SK-N-SH treated with all-trans-retinoic acid at 6 μM for 48 hours (cell line): Measurements from ENCODE around the gene SEMA3G.

ENCODE experiments used
- ATAC-seq: fragments of 200-7000 bp; cut with Tn5 transposase; 3 replicates; pipeline ENCODE4 v1.9.1; 2020; ENCODE audit warnings: mild to moderate bottlenecking, moderate library complexity
- ARNTL ChIP-seq: fragments of 450-650 bp; formaldehyde crosslinking; IDR thresholded peaks from 2 replicates; pipeline ENCODE4 v1.5.0; 2020; ENCODE audit warnings: low read depth, mild to moderate bottlenecking, moderate library complexity, borderline replicate concordance
- BACH2 ChIP-seq: fragments of 250-450 bp; sonication (Bioruptor Pico); IDR thresholded peaks from 2 replicates; pipeline ENCODE4 v1.9.0; 2021; ENCODE audit warnings: mild to moderate bottlenecking, borderline replicate concordance
- CSDC2 ChIP-seq: fragments of 250-450 bp; sonication (Bioruptor Pico); IDR thresholded peaks from 2 replicates; pipeline ENCODE4 v1.5.0; 2020; ENCODE audit warnings: mild to moderate bottlenecking, moderate library complexity
- ESRRG ChIP-seq: fragments of 250-450 bp; sonication (Bioruptor Pico); IDR thresholded peaks from 2 replicates; pipeline ENCODE4 v1.6.1; 2021; ENCODE audit warnings: mild to moderate bottlenecking
- ISL1 ChIP-seq: fragments of 250-450 bp; sonication (Bioruptor Pico); IDR thresholded peaks from 2 replicates; pipeline ENCODE4 v2.1.2; 2022; ENCODE audit warnings: mild to moderate bottlenecking, moderate library complexity
- OSR1 ChIP-seq: fragments of 250-450 bp; sonication (Bioruptor Pico); IDR thresholded peaks from 2 replicates; pipeline ENCODE4 v1.8.0; 2022; ENCODE audit warnings: moderate library complexity, mild to moderate bottlenecking, inconsistent platforms
- PPARA ChIP-seq: fragments of 250-450 bp; sonication (Bioruptor Pico); IDR thresholded peaks from 2 replicates; pipeline ENCODE4 v1.5.0; 2020; ENCODE audit warnings: mild to moderate bottlenecking, borderline replicate concordance
- RARB ChIP-seq: fragments of 250-450 bp; sonication (Bioruptor Pico); IDR thresholded peaks from 2 replicates; pipeline ENCODE4 v1.8.0; 2021; ENCODE audit warnings: mild to moderate bottlenecking, moderate library complexity
- SNAI2 ChIP-seq: fragments of 250-450 bp; sonication (Bioruptor Pico); IDR thresholded peaks from 2 replicates; pipeline ENCODE4 v1.5.0; 2020; ENCODE audit warnings: mild to moderate bottlenecking, moderate library complexity
- TCF4 ChIP-seq: fragments of 250-450 bp; sonication (Bioruptor Pico); IDR thresholded peaks from 2 replicates; pipeline ENCODE4 v1.8.0; 2021; ENCODE audit warnings: mild to moderate bottlenecking, moderate library complexity, borderline replicate concordance
- TOX ChIP-seq: fragments of 250-450 bp; sonication (Bioruptor Pico); IDR thresholded peaks from 2 replicates; pipeline ENCODE4 v1.8.0; 2021; ENCODE audit warnings: mild to moderate bottlenecking, moderate library complexity, borderline replicate concordance
- TSHZ2 ChIP-seq: fragments of 250-450 bp; sonication (Bioruptor Pico); IDR thresholded peaks from 2 replicates; pipeline ENCODE4 v1.5.0; 2020; ENCODE audit warnings: mild to moderate bottlenecking, moderate library complexity
- ZC3H10 ChIP-seq: fragments of 250-450 bp; sonication (Bioruptor Pico); IDR thresholded peaks from 2 replicates; pipeline ENCODE4 v1.5.1; 2021; ENCODE audit warnings: mild to moderate bottlenecking, moderate library complexity
- ZFP3 ChIP-seq: fragments of 250-450 bp; sonication (Bioruptor Pico); IDR thresholded peaks from 2 replicates; pipeline ENCODE4 v1.5.0; 2020; ENCODE audit warnings: mild to moderate bottlenecking, moderate library complexity
- ZNF565 ChIP-seq: fragments of 450-650 bp; formaldehyde crosslinking; conservative IDR thresholded peaks from 2 replicates; pipeline ENCODE4 v1.5.0; 2020; ENCODE audit warnings: low read depth, mild to moderate bottlenecking, moderate library complexity
- ZNF70 ChIP-seq: fragments of 450-650 bp; formaldehyde crosslinking; IDR thresholded peaks from 2 replicates; pipeline ENCODE4 v1.5.0; 2020; ENCODE audit warnings: mild to moderate bottlenecking, moderate library complexity
- ZNF8 ChIP-seq: fragments of 450-650 bp; formaldehyde crosslinking; IDR thresholded peaks from 2 replicates; pipeline ENCODE4 v1.5.0; 2020; ENCODE audit warnings: mild to moderate bottlenecking, moderate library complexity
- TF ChIP-seq, protein P1 (sequence below): fragments of 250-450 bp; sonication (Bioruptor Pico); IDR thresholded peaks from 2 replicates; pipeline ENCODE4 v1.5.1; 2020; ENCODE audit warnings: low read depth, mild to moderate bottlenecking, moderate library complexity
- TF ChIP-seq, protein P2 (sequence below): fragments of 250-450 bp; sonication (Bioruptor Pico); IDR thresholded peaks from 2 replicates; pipeline ENCODE4 v1.8.0; 2021; ENCODE audit warnings: low read depth, mild to moderate bottlenecking, moderate library complexity, borderline replicate concordance

The SEMA3G gene

DNA sequence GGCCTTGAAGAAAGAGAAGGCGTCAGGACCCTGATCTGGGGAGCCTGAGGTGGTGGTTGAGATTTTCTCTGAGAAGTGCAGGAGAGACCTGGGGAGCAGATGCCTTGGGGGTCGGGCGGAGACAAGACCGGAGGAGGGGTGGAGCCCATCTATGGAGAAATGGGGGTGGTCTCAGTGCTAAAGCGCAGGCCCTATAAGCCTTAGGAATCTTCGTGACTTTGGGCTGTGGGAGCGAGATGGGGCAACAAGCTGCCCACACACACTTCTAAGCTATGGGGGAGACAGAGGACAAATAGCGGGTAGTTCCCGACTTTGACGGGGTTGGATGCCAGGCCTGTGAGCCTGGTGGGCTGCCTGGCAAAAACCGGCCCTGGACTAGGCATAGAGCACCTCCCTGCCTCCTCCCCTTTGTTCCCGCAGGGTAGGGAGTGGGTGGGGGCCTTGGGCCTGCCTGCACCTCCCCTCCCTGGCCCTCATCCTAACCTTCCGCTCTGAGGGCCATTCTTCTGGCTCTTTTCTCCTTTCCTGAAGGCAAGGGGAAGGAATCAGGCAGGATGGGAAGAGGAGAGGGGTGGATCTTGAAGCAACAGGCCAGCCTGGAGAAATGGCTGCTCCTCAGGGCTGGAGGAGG lies 11.4 kb upstream of the SEMA3G start:
- peak; percentile 68 for ATAC-seq
- no peak for TF ChIP-seq SNAI2
- TF ChIP-seq PPARA (CRISPR knock-in tag): no peak
- TF ChIP-seq BACH2 (CRISPR knock-in tag): no peak
- no peak for TF ChIP-seq ESRRG (CRISPR knock-in tag)
- TF ChIP-seq, protein P1, sequence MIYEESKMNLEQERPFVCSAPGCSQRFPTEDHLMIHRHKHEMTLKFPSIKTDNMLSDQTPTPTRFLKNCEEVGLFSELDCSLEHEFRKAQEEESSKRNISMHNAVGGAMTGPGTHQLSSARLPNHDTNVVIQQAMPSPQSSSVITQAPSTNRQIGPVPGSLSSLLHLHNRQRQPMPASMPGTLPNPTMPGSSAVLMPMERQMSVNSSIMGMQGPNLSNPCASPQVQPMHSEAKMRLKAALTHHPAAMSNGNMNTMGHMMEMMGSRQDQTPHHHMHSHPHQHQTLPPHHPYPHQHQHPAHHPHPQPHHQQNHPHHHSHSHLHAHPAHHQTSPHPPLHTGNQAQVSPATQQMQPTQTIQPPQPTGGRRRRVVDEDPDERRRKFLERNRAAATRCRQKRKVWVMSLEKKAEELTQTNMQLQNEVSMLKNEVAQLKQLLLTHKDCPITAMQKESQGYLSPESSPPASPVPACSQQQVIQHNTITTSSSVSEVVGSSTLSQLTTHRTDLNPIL: no peak
- TF ChIP-seq ZNF565 (CRISPR knock-in tag): no peak
- TF ChIP-seq ZC3H10 (CRISPR knock-in tag): no peak
- no peak for TF ChIP-seq CSDC2 (CRISPR knock-in tag)
- TF ChIP-seq ARNTL (CRISPR knock-in tag): no peak
- TF ChIP-seq, protein P2, sequence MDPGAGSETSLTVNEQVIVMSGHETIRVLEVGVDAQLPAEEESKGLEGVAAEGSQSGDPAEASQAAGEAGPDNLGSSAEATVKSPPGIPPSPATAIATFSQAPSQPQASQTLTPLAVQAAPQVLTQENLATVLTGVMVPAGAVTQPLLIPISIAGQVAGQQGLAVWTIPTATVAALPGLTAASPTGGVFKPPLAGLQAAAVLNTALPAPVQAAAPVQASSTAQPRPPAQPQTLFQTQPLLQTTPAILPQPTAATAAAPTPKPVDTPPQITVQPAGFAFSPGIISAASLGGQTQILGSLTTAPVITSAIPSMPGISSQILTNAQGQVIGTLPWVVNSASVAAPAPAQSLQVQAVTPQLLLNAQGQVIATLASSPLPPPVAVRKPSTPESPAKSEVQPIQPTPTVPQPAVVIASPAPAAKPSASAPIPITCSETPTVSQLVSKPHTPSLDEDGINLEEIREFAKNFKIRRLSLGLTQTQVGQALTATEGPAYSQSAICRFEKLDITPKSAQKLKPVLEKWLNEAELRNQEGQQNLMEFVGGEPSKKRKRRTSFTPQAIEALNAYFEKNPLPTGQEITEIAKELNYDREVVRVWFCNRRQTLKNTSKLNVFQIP (CRISPR knock-in tag): no peak
- TF ChIP-seq, all 23 proteins: peak for 0

GRCh38 chr3:52455283-52456168 lies 10.6 kb upstream of the SEMA3G start, which contains the start of gene NISCH:
NISCH (plus strand) TSS chr3:52455604; CDS start chr3:52455642, 38 bp downstream.
- TF ChIP-seq ZFP3 (CRISPR knock-in tag): no peak
- TF ChIP-seq, protein P1: no peak
- TF ChIP-seq, all 23 proteins: peak for 0
- peak; percentile 80 for ATAC-seq

- TF ChIP-seq ZC3H10 (CRISPR knock-in tag) (no peak), OSR1 (CRISPR knock-in tag) (no peak), ZNF70 (no peak), ISL1 (CRISPR knock-in tag) (no peak), ZNF8 (CRISPR knock-in tag) (no peak), ESRRG (CRISPR knock-in tag) (no peak), TOX (no peak), PPARA (CRISPR knock-in tag) (no peak), TSHZ2 (no peak), ARNTL (CRISPR knock-in tag) (no peak), TCF4 (CRISPR knock-in tag) (no peak), BACH2 (CRISPR knock-in tag) (no peak), RARB (CRISPR knock-in tag) (no peak)
- TF ChIP-seq, protein P2 (CRISPR knock-in tag): no peak
- TF ChIP-seq, all 23 proteins: peak for 0
Measured at GRCh38 chr3:52454938-52455282, 10.0 kb upstream of the SEMA3G start.

More at GRCh38 chr3:52454938-52455282, 10.0 kb upstream of the SEMA3G start:
- no peak for ATAC-seq
